ENCODE data around the gene ACAD9.
"Not testable (repeated sequence)": the region's sequence is repeated elsewhere in the genome, so short reads cannot be mapped to it uniquely, and the experiment has no call there.

Gene ACAD9

DNA sequence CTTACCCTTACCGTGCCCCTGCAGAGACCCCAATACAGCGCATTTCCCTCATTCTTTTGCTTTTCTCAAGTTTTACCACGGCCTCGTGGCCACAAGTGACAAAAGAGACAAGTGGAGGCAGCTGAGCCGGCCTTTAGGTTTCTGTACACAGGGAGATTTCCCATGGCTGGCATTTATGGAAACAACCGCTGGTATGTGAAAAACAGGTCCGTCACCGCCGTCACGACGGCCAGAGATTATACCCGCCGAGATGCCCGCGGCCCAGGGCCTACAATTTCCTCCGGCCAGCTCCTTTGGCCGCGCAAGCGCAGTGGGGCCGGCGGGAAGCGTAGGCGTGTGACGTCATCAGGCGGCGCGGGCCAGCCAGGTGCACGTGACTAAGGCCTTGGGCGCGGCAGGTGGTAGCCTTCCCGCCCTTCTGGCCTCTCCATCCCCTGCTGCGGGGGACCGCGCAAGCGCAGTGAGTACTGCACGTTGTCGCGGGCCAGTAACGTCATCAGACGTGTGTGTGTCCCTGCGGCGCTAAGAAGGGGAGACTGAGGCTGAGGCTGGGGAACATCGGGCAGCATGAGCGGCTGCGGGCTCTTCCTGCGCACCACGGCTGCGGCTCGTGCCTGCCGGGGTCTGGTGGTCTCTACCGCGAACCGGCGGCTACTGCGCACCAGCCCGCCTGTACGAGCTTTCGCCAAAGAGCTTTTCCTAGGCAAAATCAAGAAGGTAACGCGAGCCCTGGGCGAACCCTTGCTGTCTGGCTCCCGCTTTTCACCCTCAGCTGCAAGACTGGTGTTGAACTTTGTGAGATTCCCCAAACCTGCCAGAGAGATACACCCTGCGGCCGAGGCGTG, at the start of gene ACAD9:
Gene ACAD9, plus strand, starts transcription at position 496 of the 845 bp plus-strand sequence. Its CDS starts 72 bp downstream, at position 568.
- DNase-seq (ENCODE audit: low spot score): peak; percentile 98
- TF ChIP-seq, protein P1, sequence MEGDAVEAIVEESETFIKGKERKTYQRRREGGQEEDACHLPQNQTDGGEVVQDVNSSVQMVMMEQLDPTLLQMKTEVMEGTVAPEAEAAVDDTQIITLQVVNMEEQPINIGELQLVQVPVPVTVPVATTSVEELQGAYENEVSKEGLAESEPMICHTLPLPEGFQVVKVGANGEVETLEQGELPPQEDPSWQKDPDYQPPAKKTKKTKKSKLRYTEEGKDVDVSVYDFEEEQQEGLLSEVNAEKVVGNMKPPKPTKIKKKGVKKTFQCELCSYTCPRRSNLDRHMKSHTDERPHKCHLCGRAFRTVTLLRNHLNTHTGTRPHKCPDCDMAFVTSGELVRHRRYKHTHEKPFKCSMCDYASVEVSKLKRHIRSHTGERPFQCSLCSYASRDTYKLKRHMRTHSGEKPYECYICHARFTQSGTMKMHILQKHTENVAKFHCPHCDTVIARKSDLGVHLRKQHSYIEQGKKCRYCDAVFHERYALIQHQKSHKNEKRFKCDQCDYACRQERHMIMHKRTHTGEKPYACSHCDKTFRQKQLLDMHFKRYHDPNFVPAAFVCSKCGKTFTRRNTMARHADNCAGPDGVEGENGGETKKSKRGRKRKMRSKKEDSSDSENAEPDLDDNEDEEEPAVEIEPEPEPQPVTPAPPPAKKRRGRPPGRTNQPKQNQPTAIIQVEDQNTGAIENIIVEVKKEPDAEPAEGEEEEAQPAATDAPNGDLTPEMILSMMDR (IDR thresholded peaks at IDR 0.05; ENCODE audit: extremely low read depth, missing control alignments): no peak

DNA sequence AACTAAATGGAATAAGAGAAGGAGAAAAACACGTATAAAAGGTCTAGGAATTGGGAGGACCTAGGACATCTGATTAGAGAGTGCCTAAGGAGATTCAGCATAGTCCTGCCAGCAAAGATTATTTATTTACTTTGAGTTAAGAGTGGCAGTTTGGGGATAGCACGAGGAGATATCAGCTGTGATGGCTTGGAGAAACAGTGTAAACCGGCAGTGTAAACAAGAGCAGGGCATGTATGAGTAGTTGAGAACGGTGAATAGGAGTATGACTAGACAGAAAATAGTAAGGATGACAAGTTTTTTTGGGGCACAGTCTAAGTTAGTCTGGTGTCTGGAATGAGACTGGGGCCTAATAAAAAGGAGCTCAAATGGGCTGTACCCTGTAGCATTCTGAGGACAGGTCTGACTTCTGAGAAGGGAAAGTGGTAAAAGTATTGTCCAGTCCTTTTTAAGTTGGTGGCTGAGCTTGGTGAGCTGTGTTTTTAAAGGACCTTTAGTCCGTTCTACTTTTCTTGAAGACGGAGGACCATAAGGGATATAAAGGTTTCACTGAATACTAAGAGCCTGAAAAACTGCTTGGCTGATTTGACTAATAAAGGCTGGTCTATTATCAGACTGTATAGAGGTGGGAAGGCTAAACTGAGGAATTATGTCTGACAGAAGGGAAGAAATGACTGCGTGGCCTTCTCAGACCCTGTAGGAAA, 49.3 kb upstream of the ACAD9 start:
- DNase-seq (ENCODE audit: low spot score): not testable (repeated sequence)

DNA sequence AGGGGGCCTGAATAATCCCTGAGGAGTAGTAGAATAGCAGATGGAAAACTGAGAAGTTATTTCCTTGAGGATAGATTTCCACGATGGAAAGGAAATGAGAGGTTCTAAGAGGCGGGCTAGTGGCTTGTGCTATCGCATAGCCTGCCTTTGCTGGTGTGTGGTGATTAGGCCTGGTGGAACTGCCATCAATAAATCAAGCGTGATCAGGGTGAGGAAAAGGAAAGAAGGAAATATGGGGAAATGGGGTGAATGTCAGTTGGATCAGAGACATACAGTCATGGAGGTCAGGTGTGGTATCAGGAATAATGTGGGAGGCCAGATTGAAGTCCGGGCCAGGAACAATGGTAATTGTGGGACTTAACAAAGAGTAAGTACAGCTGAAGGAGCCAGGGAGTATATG, 48.7 kb upstream of the ACAD9 start:
- DNase-seq (ENCODE audit: low spot score): not testable (repeated sequence)

DNA sequence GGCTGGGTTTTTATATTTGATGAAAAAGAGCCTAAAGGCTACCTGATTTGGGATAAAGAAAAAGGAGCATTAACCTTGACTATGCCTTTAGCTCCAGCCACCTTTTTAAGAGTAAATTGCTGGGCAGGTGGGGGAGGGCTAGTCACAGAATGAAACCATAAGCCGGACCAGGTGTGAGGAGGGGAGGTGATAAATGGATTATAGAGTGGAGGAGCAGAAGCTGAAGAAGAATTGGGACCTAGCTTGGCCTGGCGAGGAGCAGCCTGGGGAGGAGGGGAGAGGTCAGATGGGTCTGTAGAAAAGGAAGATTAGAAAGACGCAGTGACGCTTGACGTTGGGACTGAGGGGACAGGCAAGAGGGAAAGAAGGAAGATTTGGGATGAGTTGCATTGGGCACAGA, 46.4 kb upstream of the ACAD9 start:
- not testable (repeated sequence) for DNase-seq (ENCODE audit: low spot score)

DNA sequence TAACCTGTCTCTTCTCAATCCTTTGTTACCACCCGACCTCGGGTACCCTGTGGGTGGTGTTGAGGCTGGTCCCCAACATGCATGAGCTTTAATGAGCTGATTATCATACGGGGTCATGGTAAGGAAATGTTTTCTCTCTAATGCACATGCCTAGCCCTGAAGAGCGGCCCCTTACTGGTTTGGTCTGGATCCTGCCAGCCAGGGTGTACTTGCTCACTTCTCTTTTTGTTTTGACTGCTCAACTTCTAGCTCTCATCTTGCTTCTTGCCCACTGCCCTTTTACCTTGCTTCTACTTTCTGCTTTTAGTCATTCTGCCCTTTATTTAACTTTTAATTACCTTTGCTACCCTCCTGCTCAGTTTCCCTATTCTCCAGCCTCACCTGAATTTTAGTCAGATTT, 44.3 kb upstream of the ACAD9 start:
- TF ChIP-seq, protein P1 (IDR thresholded peaks at IDR 0.05; ENCODE audit: extremely low read depth, missing control alignments): no peak
- no peak for DNase-seq (ENCODE audit: low spot score)

DNA sequence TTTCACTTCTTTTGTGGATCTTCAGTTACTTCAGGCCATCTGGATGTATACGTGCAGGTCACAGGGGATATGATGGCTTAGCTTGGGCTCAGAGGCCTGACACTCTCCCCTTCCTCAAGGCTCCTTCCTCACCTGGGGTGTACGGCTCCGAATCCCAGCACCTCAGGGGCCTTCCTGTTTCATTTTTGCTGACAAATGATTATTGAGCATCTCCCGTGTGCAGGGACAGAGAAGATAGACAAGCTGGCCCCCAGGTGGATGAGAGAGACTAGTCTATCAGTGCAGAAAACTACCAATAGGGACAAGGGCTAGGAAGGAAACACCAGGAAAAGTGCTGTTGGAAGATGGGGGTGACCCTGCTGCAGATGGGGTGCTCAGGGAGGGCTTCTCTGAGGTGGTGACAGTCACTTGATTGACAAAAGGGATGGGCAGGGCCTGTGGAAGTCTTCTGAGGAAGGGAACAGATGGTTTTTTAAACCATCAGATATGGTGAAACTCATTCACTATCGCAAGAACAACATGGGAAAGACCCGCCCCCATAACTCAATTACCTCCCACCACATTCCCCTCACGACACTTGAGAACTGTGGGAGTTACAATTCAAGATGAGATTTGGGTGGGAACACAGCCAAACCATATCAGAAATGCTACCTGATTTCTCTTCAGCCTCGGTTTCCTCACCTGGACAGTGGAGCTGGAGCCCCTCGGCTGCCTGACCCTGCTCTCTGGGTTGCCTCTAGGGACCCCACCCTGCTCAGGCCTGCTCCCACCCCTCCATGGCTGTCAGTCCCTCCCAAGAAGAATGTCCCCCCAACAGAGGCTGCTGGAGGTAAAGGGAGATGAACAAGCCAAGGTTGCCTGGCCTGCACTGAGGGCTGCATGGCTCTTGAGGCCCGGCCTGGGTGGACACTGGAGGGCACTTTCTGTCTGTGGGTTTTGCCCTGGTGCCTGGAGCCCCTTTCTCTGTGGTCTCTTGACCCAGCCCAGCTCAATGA, 37.2 kb upstream of the ACAD9 start:
- TF ChIP-seq, protein P1 (IDR thresholded peaks at IDR 0.05; ENCODE audit: extremely low read depth, missing control alignments): no peak
- no peak for DNase-seq (ENCODE audit: low spot score)

DNA sequence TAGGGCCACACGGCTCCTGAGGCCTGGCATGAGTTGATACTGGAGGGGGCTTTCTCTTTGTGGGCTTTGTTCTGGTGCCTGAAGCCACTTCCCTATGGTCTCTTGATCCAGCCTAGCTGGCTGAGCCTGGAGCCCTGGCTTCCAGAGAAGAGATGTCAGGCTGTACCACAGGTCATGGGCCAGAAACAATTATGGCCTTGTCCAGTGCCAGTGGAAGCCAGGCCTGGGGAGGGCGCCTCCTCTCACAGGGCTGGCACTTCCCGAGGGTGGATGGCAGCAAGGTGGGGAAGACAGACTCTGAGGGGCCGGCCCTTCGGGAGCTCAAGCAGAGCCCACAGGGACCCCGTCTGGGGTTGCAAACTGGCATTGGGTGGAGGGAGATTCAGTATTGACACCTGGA, 34.9 kb upstream of the ACAD9 start:
- TF ChIP-seq, protein P1 (IDR thresholded peaks at IDR 0.05; ENCODE audit: extremely low read depth, missing control alignments): no peak

DNA sequence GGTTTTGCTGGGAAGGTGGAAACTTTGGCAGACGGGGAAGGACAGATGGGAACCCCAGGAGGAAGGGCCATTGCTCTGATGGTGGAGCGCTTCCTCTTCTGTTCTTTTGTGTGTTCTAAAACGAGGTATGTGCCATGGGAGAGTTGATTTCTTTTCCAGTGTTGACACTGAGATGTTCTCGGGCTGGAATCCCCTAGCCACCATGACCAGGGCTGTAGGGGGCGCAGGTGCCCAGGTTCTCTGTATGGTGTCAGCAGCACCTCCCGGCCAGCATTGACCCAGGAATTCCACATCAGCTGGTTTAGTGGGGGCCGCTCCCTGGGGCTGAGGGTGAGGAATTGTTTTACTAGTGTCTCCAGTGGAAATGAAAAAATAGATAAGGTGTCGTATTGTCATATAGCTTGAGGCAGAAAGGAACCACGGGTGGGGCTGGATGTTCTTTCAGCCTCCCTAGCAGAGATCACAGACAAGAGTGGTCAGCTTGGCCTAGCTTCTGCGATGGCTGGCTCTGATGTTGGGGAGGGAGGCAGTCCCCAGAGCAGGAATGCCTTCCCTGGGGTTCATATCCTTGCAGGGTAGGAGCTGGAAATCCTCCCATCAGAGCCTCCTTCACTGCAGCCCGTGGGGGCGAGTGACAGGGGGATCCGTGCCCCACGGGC, 34.2 kb upstream of the ACAD9 start:
- TF ChIP-seq, protein P1 (IDR thresholded peaks at IDR 0.05; ENCODE audit: extremely low read depth, missing control alignments): no peak
- peak; percentile 32 for DNase-seq (ENCODE audit: low spot score)

More for the DNA sequence above, 34.9 kb upstream of the ACAD9 start:
- DNase-seq (ENCODE audit: low spot score): no peak
